DMS79 (cell line): Measurements from ENCODE around the gene LDAF1.
"Not testable (repeated sequence)": the region's sequence is repeated elsewhere in the genome, so short reads cannot be mapped to it uniquely, and the experiment has no call there.

Experiments used
- DNase-seq: peaks from one replicate; lab custom pipeline; 2025; lab: John Stamatoyannopoulos, UW

The LDAF1 gene

GRCh38 chr16:21195330-21195729 lies 36.9 kb downstream of the LDAF1 start:
- not testable (repeated sequence) for DNase-seq

- no peak for DNase-seq
These were observed 38.6 kb downstream of the LDAF1 start for GRCh38 chr16:21197112-21197511.

- no peak for DNase-seq
These were observed 39.1 kb downstream of the LDAF1 start for GRCh38 chr16:21197621-21198020.

DNA sequence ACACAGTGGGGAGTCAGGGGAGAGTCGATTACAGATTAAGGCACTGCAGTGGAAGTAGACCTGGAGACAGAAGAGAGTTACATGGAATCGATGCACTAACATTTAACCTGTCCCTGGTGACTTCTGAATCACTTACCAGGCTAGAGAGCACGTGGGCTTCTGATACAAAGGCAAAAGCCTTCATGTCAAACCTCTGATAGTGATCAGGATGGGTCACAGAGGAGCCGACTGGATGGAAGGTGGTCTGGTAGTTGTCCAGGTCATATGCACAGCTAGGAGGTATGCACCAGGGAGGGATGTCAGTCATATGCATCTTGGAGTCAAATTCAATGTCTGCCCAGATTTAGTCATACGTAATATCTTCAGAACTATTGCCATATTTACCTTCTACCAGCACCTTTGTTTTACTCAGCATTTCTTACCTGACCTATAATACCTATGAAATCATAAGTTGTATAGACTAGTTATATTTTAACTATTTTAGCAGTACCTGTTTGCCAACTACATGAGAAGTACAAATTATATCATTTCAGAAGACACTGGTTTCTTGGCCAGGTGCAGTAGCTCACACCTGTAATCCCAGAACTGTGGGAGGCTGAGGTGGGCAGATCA lies 41.2 kb downstream of the LDAF1 start:
- DNase-seq, result no peak

- DNase-seq, result no peak
These were observed 44.8 kb downstream of the LDAF1 start for GRCh38 chr16:21203155-21203797.

- DNase-seq, result no peak
These were observed 46.8 kb downstream of the LDAF1 start for GRCh38 chr16:21205303-21205702.

GRCh38 chr16:21206550-21206949 lies 48.1 kb downstream of the LDAF1 start:
- no peak for DNase-seq

- no peak for DNase-seq
These were observed 50.2 kb downstream of the LDAF1 start for GRCh38 chr16:21208446-21209230.

DNA sequence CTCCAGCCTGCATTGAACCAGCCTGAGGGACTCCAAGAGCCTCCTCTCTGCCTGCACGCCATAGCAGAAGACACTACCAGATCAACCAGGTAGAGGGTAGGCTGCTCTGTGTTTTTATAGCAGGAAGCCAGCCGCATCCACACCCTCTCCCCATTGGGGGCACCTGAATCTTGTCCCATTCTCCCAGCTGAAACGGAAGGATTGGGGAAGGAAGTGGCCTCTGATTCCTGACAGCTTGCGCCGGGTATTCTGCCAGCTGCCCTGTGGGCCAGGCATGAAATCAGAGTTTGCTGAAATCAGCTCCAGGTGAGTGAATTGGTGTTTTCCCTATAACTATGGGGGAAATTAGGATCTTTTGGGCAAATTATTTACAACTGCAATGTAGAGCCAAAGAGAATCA lies 53.0 kb downstream of the LDAF1 start, which contains the start of gene ZP2:
TSS of gene ZP2 (minus strand) at position 89 of the 400 bp plus-strand sequence. CDS start at position 62, 27 bp downstream.
- DNase-seq, result no peak

DNA sequence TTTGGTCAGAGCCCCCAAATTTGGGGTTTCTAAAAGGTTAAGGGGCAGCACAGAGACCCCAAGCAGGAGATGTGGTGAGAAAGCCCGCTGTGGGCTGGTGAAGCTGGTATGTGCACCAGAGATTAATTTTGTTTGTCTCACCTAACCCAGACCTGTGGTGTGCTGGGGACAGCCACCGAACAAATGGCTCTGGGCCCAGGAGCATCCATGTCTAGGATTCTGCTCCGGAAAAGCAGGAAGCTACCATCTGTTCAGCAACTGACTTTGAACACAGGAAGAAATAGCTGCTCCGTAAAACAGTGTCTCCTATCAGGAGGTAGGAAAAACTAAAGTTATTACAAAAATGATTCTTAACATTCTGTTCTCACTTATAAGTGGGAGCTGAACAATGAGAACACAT lies 55.6 kb downstream of the LDAF1 start:
- DNase-seq, result no peak

DNA sequence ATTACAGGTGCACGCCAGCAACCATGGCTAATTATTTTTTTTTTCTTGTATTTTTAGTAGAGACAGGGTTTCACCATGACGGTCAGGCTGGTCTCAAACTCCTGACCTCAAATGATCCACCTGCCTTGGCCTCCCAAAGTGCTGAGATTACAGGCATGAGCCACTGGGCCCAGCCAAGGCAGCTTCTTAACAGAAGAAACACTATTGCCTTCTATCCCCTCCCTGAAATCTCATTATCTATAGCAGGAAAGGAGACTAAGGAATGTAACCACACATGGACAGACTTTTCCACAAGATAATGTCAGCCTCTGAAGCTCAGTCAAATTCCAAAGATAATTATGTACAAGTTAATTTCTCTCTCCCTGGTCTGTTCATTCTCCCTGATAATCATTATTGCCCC lies 58.6 kb downstream of the LDAF1 start:
- DNase-seq, result no peak

DNA sequence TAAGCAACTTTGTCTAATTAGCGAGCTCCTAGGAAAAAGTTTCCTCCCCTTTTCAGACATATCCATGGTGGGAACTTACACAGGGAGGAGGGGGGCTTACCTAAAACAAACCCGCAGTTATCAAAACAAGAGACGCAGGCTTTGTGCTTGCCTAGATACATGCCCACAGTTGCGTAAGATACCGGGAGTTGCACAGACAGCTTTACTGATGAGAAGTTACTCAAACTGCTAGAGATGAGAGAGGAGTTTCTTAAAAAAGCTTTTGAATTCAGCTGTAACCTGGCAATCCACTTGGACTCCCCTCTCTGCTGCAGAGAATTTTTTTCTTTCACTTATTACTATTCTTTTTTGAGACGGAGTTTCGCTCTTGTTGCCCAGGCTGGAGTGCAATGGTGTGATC lies 59.7 kb downstream of the LDAF1 start:
- DNase-seq, result no peak

DNA sequence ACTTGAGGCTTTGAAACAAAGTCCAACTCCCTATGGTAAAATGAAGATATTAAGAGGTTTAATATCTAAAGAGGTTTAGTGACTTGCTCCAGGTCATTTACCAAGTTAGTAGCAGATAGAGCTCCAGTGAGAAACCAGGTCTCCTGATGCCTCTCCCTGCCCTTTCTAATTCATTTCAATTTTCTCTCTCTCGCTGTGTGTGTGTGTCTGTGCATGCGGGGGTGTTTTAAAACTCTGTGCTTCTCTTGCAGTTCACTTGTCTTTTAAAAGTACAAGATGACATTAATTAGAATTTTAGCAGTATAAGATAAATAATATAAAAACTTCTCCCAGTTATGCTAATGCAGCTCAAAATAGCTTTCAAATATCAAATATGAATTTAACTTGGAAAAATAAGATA lies 61.1 kb downstream of the LDAF1 start:
- DNase-seq, result no peak

DNA sequence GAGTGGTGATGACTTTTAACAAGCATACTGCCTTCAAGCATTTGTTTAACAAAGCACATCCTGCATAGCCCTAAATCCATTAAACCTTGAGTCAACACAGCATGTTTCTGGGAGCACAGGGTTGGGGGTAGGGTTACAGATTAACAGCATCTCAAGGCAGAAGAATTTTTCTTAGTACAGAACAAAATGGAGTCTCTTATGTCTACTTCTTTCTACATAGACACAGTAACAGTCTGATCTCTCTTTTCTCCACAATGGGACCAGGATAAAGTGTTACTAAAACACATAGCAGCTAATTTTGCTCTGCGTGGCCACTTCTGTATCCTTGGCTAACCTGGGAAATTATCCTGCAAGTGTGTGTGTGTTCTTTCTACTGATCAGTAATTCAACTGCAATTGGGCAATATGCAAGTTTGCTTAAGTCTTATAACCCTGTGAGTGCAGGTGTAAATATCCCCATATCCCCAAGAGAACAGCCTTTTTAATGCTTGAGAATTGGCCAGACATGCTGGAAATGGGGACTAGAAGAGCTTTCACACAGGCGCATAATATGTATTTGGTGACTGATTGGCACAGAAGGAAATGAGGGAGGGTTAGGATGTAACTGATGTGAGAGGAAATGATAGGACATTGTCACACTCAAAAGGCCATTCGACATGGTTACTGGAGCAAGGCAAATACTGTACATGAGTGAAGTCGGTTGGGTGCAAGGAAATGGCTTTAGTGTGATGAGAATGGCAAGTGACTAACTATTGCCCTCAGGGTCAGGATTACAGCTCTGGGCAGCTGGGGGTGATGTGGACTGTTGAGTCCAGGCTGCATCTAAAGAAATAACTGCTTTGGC lies 64.2 kb downstream of the LDAF1 start:
- no peak for DNase-seq

DNA sequence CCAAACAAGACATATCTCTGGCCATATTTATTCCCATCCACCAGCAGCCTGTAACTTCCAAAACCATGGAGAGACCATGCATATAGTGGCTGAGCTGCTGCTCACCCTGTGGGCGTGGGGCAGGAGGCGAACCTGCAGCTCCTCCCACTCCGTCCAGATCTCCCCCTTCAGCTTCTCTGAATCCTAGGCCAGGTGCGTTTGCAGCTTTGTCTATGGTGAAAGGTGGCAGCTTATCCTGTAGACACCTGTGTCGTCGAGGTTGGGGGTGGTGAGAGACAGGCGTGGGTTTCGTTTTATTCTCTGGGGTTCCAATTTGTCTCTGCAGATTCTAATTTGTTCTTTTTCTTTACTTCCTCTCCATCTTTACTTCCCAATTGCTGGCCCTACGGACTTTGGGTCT lies 65.3 kb downstream of the LDAF1 start:
- DNase-seq, result no peak

GRCh38 chr16:21224800-21225199 lies 66.3 kb downstream of the LDAF1 start:
- no peak for DNase-seq

DNA sequence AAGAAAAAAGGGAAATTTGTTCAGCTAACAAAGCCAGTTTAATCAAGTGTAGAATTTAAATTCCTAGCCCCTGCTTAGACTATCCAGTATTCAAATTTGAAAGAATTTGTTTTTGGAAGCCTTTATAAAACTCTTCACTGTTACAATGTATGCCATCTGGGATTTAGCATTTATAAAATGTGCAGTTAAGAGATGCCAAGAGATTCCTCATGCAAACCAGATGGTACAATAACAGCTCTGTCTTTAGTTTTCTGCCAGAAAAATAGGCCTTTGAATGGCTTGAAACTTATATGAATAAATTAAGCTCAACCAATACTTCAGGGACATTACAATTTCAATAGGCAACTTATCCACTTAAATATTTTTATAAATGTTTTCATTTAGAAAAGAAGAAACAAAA lies 68.3 kb downstream of the LDAF1 start:
- no peak for DNase-seq

- no peak for DNase-seq
These were observed 69.4 kb downstream of the LDAF1 start for GRCh38 chr16:21227866-21228265.

GRCh38 chr16:21228361-21228872 lies 69.9 kb downstream of the LDAF1 start:
- no peak for DNase-seq
